ENCODE results near the gene KIF17.
A peak's percentile ranks its signal among the peaks of the same experiment; 100 is the strongest.

Gene KIF17

DNA sequence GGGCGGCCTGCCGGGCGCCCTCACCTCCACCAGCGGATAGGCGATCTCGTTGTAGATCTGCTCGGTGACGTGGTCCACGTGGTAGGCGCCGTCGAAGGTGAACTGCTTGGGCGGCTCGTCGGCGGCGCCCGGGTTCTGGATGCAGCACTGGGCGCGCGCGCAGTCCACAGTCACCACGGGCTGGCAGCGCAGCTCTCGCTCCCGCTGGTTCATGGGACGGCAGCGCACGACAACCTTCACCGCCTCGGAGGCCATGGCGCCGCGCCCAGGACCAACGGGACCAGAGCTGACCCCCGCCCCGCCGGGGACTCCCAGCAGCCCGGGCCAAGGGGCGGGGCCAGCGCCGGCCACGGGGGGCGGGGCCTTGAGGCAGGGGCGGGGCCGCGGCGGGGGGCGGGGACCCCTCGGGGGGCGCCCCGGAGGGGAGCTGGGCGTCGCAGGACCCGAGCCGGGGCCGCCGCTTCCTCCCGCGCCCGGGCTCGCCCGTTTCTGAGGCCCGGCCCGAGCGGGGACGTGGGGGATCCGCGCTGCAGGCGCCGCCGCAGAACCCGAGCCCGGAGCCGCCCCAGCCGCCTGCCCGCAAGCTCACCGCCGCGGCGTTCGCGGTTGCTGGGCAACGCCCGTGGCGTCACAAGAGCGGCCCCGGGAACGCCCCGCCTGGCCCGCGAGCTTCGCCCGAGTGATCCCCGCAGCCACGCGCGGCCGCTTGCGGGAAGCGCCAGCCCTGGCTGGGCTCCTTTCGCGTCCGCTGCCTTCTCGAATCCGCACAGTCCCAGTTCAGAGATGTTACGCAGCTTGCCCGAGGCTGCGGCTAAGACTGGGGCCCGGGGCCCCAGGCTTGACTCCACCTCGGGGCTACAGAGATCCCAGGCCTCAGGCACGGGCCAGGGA is at the start of gene KIF17:
Gene KIF17 (minus strand): TSS at position 556 of the 891 bp plus-strand sequence. CDS start 301 bp downstream, at position 255.
- in situ Hi-C loops (cut with MboI; ENCODE audit: low pct_unique_long_range_greater_than_20kb, low sequenced_read_pairs, unreplicated experiment), result no loop called here
- peak; percentile 86 for DNase-seq (ENCODE audit: low spot score)
- TF ChIP-seq, protein P1, sequence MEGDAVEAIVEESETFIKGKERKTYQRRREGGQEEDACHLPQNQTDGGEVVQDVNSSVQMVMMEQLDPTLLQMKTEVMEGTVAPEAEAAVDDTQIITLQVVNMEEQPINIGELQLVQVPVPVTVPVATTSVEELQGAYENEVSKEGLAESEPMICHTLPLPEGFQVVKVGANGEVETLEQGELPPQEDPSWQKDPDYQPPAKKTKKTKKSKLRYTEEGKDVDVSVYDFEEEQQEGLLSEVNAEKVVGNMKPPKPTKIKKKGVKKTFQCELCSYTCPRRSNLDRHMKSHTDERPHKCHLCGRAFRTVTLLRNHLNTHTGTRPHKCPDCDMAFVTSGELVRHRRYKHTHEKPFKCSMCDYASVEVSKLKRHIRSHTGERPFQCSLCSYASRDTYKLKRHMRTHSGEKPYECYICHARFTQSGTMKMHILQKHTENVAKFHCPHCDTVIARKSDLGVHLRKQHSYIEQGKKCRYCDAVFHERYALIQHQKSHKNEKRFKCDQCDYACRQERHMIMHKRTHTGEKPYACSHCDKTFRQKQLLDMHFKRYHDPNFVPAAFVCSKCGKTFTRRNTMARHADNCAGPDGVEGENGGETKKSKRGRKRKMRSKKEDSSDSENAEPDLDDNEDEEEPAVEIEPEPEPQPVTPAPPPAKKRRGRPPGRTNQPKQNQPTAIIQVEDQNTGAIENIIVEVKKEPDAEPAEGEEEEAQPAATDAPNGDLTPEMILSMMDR (IDR thresholded peaks at IDR 0.05; ENCODE audit: extremely low read depth, insufficient read depth, missing control alignments), result no peak

DNA sequence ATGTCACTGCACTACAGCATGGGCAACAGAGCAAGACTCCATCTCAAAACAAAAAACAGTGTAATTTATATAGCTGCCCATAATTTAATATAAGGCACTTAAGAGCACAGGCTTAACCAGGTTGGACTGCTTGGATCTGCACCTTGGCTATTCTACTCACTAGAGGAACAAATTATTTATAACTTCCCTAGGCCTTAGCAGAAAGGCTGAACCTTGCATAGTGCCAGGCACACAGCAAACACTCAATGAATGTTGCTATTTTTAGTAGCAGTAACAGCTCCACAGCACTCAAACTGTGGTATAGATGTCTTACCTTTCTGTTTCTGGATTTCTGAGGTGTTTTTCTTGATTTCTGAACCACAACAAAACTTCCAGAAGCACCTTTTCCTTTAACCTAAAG is 49.5 kb upstream of the KIF17 start:
- no peak for DNase-seq (ENCODE audit: low spot score)
- TF ChIP-seq, protein P1 (IDR thresholded peaks at IDR 0.05; ENCODE audit: extremely low read depth, insufficient read depth, missing control alignments), result no peak
- in situ Hi-C loops (cut with MboI; ENCODE audit: low pct_unique_long_range_greater_than_20kb, low sequenced_read_pairs, unreplicated experiment), result no loop called here

DNA sequence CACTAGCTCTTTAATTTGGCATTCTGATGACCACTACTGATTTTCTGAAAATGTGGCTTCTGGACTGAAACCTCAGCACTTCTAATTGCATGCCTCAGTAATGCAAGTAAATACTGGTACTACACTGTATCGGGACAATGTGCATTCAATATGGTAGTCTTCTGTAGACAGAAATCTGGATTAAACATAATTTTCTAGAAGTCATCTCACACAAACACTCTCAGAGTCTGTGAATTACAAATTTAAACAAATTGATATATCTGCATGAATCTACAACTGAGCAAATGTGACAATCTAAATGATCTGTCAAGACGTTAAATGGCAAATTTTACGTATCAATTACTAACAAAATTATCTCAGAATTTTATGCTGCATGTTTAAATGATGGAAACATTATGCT is 45.6 kb upstream of the KIF17 start:
- in situ Hi-C loops (cut with MboI; ENCODE audit: low pct_unique_long_range_greater_than_20kb, low sequenced_read_pairs, unreplicated experiment), result no loop called here
- DNase-seq (ENCODE audit: low spot score), result no peak
- TF ChIP-seq, protein P1 (IDR thresholded peaks at IDR 0.05; ENCODE audit: extremely low read depth, insufficient read depth, missing control alignments), result no peak

DNA sequence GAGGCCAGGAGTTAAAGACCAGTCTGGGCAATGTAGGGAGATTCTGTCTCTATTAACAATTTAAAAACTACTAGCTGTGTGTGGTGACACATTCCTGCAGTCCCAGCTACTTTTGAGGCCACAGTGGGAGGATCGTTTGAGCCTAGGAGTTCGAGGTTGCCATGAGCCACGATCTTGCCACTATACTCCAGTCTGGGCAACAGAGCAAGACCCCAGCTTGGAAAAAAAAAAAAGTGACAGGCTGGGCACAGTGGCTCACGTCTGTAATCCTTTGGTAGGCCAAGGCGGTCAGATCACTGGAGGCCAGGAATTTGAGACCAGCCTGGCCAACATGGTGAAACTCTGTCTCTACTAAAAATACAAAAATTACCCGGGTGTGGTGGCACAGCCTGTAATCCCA is 42.5 kb upstream of the KIF17 start:
- in situ Hi-C loops (cut with MboI; ENCODE audit: low pct_unique_long_range_greater_than_20kb, low sequenced_read_pairs, unreplicated experiment), result no loop called here
- DNase-seq (ENCODE audit: low spot score), result no peak
- TF ChIP-seq, protein P1 (IDR thresholded peaks at IDR 0.05; ENCODE audit: extremely low read depth, insufficient read depth, missing control alignments), result no peak

DNA sequence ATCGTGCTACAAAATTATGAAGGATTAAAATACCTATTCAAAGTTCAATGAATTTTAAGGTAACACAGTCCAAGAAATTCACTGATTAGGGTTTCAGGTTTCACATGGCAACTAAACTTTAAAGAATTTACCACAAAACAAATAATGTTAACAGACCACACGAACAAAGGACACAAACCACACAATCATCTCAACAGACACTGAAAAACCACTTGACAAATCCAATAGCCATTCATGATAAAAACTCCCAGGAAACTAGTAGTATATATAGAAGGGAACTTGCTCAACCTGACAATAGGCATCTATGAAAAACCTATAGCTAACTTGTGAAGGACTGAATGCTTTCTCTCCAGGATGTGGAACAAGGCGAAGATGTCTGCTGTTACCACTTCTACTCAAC is 35.8 kb upstream of the KIF17 start:
- in situ Hi-C loops (cut with MboI; ENCODE audit: low pct_unique_long_range_greater_than_20kb, low sequenced_read_pairs, unreplicated experiment), result no loop called here
- DNase-seq (ENCODE audit: low spot score), result no peak
- TF ChIP-seq, protein P1 (IDR thresholded peaks at IDR 0.05; ENCODE audit: extremely low read depth, insufficient read depth, missing control alignments), result no peak

DNA sequence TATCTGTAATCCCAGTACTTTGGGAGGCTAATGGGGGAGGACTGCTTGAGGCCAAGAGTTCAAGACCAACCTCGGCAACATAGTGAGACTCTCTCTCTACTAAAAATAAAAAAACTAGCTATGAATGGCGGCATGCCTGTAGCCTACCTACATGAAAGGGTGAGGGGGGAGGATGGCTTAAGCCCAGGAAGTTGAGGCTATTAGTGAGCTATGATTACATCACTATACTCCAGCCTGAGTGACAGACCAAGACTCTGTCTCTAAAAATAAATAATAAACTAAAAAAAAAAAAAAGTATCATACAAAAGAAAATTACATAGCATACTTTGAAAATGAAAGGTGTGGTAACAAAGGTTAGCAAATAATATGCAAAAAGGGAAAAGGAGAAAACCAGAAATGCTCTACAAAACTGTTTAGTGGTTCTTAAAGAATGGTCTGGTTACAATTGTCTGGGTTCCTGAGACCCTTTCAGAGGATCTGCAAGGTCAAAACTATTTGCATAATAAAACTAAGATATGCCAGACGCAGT is 33.7 kb upstream of the KIF17 start:
- DNase-seq (ENCODE audit: low spot score), result no peak
- in situ Hi-C loops (cut with MboI; ENCODE audit: low pct_unique_long_range_greater_than_20kb, low sequenced_read_pairs, unreplicated experiment), result no loop called here
- TF ChIP-seq, protein P1 (IDR thresholded peaks at IDR 0.05; ENCODE audit: extremely low read depth, insufficient read depth, missing control alignments), result no peak
